ENCODE measurements around the gene ANO4. TPM values are rescaled to one million over a fixed set of nuclear protein-coding genes. Genes with fewer than 3 reads are reported as not detected.

The ANO4 gene
- 0.30 and 2.0 TPM in 2 replicates for total RNA-seq (2014; rRNA removed; shearing (Covaris generic))

DNA sequence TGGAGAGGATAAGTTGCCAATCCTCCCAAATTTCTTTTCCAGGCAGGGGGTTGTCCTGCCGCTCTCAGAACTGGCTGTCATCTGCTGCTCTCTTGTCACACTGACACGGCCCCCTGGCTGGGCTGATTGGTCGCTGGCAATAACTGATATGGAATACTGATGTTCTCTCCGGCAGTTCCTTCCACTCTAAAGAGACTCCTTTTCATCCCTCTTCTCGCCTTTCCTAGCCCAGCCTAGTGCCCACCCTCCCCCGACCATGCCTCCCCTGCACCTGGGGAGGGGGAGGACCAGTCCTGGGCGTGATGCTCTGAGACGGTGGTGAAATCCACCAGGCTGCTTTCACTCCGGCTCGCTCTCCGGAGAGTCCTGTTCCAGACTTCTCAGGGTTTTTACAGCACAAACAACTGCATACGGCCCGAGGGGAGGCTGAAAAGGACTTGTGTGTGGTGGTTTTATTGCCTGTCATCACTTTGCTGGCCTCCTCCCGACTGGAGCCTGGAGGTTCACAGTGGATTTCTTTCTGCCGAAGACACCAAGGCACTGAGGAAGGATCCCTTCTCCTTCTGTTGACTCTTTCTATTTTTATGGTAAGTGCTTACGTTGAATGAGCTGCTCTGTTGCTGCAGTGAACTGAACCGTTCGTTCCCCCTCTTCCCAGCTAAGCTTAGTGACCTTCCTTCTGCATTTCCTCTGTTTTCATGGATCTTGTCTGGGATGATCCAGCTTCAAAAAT, at the start of gene ANO4:
TSS of gene ANO4 (plus strand) at position 336 of the 733 bp plus-strand sequence. CDS start 107,010 bp downstream, outside the sequence.

Other genes with a start within 250 kb of the ANO4 start
- 18.0 and 22.0 TPM in 2 replicates for gene GAS2L3, start 221.1 kb upstream of the ANO4 start, total RNA-seq (2014; rRNA removed; shearing (Covaris generic))

Measured in A375 (cell line).